HFF-Myc (cell line): ENCODE measurements around the gene CTNNA3.

ENCODE experiments used
- DNase-seq: peaks from one replicate; pipeline ENCODE4 v3.0.0-alpha.2; 2011; ENCODE audit warnings: low read depth; ENCODE audit errors: extremely low read depth
- H3K4me3 ChIP-seq: replicated peaks from 2 replicates; pipeline ENCODE4 v1.5.1; 2011; ENCODE audit warnings: low read depth, mild to moderate bottlenecking, control low read depth, low read length
- CTCF ChIP-seq: IDR thresholded peaks from 2 replicates; pipeline ENCODE4 v1.5.1; 2012; ENCODE audit warnings: mild to moderate bottlenecking, low read depth, low read length, control low read depth; ENCODE audit errors: missing control alignments

Gene CTNNA3

GRCh38 chr10:65864036-65864435, 1832.0 kb downstream of the CTNNA3 start:
- TF ChIP-seq CTCF: no peak
- H3K4me3 ChIP-seq: no peak overlapping the region
- no peak for DNase-seq
